Measurements from ENCODE around the gene C14orf132.

- TF ChIP-seq, protein P1, sequence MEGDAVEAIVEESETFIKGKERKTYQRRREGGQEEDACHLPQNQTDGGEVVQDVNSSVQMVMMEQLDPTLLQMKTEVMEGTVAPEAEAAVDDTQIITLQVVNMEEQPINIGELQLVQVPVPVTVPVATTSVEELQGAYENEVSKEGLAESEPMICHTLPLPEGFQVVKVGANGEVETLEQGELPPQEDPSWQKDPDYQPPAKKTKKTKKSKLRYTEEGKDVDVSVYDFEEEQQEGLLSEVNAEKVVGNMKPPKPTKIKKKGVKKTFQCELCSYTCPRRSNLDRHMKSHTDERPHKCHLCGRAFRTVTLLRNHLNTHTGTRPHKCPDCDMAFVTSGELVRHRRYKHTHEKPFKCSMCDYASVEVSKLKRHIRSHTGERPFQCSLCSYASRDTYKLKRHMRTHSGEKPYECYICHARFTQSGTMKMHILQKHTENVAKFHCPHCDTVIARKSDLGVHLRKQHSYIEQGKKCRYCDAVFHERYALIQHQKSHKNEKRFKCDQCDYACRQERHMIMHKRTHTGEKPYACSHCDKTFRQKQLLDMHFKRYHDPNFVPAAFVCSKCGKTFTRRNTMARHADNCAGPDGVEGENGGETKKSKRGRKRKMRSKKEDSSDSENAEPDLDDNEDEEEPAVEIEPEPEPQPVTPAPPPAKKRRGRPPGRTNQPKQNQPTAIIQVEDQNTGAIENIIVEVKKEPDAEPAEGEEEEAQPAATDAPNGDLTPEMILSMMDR (conservative IDR thresholded peaks at IDR 0.05 in 1 of 2, IDR thresholded peaks at IDR 0.05 in 1 of 2; ENCODE audit: low read depth in 1 of 2, low read length in 2 of 2) = no peak
- TF ChIP-seq EZH2 (IDR thresholded peaks at IDR 0.05; ENCODE audit: low read length, missing control alignments) = no peak
Measured at GRCh38 chr14:96083667-96084320, 44.6 kb downstream of the C14orf132 start.
